Gastroesophageal sphincter (tissue), 3 donors: ENCODE results near the gene HDAC2.
"Not testable (repeated sequence)": the region's sequence is repeated elsewhere in the genome, so short reads cannot be mapped to it uniquely, and the experiment has no call there.

Experiments
- EP300 ChIP-seq: sonication (generic); formaldehyde crosslinking; IDR thresholded peaks from one replicate; pipeline ENCODE4 v1.6.1; 2017; ENCODE audit warnings: antibody characterized with exemption, mild to moderate bottlenecking
- POLR2A ChIP-seq, 2 donors: fragments of 450-650 bp; IDR thresholded peaks; one replicate each; pipeline ENCODE4 v1.6.1; 2017; ENCODE audit warnings: antibody characterized with exemption in 2 of 2, mild to moderate bottlenecking in 2 of 2, moderate library complexity in 1 of 2
- TF ChIP-seq, protein P1 (sequence below), 4 experiments: fragments of 200-600 bp in 2 of 4; fragments of 450-650 bp in 2 of 4; sonication (generic) in 1 of 4; IDR thresholded peaks; one replicate each; pipeline ENCODE4 v1.5.1; 2017 to 2019; ENCODE audit warnings: antibody characterized with exemption in 4 of 4, mild to moderate bottlenecking in 2 of 4, moderate library complexity in 2 of 4

GRCh38 chr6:114017146-114017545 is 46.2 kb upstream of the HDAC2 start:
- TF ChIP-seq, protein P1, sequence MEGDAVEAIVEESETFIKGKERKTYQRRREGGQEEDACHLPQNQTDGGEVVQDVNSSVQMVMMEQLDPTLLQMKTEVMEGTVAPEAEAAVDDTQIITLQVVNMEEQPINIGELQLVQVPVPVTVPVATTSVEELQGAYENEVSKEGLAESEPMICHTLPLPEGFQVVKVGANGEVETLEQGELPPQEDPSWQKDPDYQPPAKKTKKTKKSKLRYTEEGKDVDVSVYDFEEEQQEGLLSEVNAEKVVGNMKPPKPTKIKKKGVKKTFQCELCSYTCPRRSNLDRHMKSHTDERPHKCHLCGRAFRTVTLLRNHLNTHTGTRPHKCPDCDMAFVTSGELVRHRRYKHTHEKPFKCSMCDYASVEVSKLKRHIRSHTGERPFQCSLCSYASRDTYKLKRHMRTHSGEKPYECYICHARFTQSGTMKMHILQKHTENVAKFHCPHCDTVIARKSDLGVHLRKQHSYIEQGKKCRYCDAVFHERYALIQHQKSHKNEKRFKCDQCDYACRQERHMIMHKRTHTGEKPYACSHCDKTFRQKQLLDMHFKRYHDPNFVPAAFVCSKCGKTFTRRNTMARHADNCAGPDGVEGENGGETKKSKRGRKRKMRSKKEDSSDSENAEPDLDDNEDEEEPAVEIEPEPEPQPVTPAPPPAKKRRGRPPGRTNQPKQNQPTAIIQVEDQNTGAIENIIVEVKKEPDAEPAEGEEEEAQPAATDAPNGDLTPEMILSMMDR (IDR thresholded peaks at IDR 0.05), result not testable (repeated sequence)
- TF ChIP-seq POLR2A (IDR thresholded peaks at IDR 0.05); EP300: not testable (repeated sequence)
